ENCODE results near the gene TRDMT1.

The TRDMT1 gene

DNA sequence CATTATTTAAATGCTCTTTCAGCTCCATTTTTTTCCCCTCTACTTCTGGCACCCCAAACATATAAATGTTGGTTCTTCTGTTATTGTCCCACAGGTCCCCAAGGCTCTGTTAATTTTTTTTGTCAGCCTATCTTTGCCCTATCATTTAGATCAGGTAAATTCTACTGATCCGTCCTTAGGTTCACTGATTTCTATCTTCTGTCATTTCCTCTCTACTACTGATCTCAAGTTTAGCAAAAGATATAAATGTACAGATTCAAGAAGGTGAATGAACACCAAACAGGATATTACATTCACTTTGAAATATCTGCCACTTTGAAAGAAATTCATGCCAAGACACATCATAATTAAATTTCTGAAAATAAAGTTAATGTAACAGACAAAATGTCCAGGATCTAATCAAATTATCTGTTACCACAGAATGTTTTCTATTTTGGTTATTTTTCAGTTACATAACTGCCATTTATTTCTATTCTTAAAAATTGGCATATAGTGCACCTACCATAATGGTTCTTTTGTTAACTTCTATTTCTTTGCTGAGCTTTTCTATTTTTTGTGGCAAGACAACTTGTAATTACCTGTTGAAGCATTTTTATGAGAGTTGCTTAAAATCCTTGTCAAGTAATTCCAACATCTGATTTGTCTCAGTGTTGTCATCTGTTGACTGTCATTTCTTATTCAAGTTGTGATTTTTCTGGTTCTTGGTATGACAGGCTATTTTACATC is 59.8 kb downstream of the TRDMT1 start:
- DNase-seq (ENCODE audit: low spot score) = no peak
- in situ Hi-C loops (cut with MboI; ENCODE audit: low sequenced_read_pairs, unreplicated experiment) = no loop called here
- TF ChIP-seq, protein P1, sequence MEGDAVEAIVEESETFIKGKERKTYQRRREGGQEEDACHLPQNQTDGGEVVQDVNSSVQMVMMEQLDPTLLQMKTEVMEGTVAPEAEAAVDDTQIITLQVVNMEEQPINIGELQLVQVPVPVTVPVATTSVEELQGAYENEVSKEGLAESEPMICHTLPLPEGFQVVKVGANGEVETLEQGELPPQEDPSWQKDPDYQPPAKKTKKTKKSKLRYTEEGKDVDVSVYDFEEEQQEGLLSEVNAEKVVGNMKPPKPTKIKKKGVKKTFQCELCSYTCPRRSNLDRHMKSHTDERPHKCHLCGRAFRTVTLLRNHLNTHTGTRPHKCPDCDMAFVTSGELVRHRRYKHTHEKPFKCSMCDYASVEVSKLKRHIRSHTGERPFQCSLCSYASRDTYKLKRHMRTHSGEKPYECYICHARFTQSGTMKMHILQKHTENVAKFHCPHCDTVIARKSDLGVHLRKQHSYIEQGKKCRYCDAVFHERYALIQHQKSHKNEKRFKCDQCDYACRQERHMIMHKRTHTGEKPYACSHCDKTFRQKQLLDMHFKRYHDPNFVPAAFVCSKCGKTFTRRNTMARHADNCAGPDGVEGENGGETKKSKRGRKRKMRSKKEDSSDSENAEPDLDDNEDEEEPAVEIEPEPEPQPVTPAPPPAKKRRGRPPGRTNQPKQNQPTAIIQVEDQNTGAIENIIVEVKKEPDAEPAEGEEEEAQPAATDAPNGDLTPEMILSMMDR (IDR thresholded peaks at IDR 0.05; ENCODE audit: borderline replicate concordance, control extremely low read depth, extremely low read depth, insufficient read depth, missing control alignments) = no peak

DNA sequence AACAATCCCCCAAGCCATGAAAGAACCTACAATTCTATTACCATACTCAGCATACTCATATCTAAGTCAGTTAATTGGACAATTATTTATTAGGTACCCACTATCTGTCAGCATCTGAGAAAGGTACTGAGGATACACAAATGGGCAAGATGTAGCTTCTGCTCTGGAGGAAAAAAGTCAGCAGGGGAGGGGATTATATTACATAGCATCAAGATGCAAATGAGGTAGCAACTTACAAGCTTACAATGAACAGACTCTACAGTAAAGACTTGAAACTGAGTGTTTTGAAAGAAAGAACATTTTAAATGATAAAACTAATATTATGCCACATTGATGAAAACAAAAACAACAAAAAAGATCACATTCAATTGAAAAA is 61.1 kb downstream of the TRDMT1 start:
- TF ChIP-seq, protein P1 (IDR thresholded peaks at IDR 0.05; ENCODE audit: borderline replicate concordance, control extremely low read depth, extremely low read depth, insufficient read depth, missing control alignments) = no peak
- in situ Hi-C loops (cut with MboI; ENCODE audit: low sequenced_read_pairs, unreplicated experiment) = no loop called here
- no peak for DNase-seq (ENCODE audit: low spot score)

DNA sequence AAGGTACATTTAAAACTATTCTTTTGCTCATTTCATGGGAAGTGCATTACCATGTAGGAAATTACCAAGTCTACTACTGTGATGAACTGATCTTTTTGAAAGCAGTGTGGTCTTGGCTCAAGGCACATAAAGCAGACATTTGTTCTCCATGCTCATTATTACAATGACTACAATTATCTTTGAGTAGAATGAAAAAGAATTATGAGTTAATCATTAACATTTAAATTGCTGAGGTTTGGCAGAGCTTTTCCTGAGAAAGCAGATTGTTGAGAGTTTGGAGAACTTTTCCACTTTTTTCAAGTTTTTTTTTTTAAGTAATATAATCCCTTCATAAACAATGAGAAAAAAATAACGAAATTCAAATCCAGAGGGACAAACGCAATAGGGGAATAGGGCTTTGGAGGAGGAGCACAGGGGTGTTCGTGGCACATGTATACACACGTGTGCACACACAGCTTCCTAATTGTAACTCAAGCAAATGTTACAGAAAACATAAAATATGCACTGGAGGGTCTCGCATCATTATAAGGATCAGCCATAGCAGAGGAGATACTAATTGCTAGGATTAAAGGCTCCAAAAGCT is 62.9 kb downstream of the TRDMT1 start:
- in situ Hi-C loops (cut with MboI; ENCODE audit: low sequenced_read_pairs, unreplicated experiment) = no loop called here

DNA sequence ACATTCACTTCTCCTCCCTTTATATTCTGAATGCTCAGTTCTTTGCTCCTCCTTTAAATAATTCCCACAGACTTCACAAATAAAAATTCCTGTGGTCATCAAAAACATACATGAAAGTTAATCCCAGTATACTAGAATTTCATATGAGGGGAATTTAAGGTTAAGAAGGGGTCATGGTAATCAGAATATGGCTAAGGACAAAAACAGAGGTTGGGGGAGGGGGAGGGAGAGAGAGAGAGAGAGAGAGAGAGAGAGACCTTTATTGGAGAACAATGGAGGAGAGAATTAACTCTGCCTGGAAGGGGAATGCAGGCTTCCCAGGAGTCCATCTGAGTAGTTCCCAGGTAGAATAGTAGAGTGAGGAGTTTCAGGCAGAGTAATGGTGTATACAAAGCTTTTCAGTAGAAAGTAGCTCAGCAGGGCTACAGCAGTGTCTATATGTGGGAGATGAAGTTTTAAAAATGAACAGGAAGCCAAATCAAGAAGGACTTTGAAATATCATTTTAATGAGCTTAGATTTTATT is 66.7 kb downstream of the TRDMT1 start:
- TF ChIP-seq, protein P1 (IDR thresholded peaks at IDR 0.05; ENCODE audit: borderline replicate concordance, control extremely low read depth, extremely low read depth, insufficient read depth, missing control alignments) = no peak

More for the DNA sequence above, 62.9 kb downstream of the TRDMT1 start:
- TF ChIP-seq, protein P1 (IDR thresholded peaks at IDR 0.05; ENCODE audit: borderline replicate concordance, control extremely low read depth, extremely low read depth, insufficient read depth, missing control alignments) = no peak
- DNase-seq (ENCODE audit: low spot score) = no peak

DNA sequence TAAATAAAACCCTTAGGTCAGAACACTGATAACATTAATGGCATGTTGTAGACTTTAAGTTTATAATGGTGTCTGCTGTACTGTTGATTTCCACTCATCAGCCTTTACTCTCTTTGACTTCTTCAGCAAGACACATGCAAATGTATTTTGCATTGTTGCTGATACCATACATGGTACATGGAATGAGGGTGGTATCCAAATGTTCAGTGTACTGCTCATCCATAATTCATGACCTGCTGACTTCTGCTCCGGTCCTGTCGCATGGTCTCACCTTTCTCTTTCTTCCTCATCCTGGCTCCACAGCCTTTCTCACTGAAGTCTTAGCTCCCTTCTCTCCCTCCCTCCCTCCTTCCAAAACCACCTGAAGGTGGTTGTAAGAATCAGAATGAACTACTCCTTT is 67.2 kb downstream of the TRDMT1 start:
- no peak for DNase-seq (ENCODE audit: low spot score)
- in situ Hi-C loops (cut with MboI; ENCODE audit: low sequenced_read_pairs, unreplicated experiment) = no loop called here
- TF ChIP-seq, protein P1 (IDR thresholded peaks at IDR 0.05; ENCODE audit: borderline replicate concordance, control extremely low read depth, extremely low read depth, insufficient read depth, missing control alignments) = no peak

More for the DNA sequence above, 66.7 kb downstream of the TRDMT1 start:
- in situ Hi-C loops (cut with MboI; ENCODE audit: low sequenced_read_pairs, unreplicated experiment) = no loop called here
- DNase-seq (ENCODE audit: low spot score) = no peak

DNA sequence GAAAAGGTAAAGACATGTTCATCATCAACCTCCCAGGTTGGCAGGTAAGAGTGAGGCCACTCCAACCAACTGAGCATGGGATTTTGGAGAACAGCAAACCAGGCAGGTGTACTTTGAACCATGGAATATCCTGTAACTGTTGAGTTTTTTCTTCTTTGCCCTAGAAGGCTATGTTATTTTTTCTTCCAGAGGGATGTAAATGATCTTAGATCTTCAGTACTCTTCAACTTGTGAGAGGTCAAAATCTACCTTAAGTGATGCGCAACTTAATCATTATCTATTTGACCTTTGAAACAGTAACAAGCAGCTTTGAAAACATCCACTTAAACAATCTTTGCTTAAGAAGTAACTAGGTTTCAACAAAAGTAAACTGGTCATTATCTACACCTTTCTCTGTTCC is 71.7 kb downstream of the TRDMT1 start, which contains the start of gene CUBN:
CUBN (minus strand) TSS at position 71 of the 400 bp plus-strand sequence; CDS start at position 25, 46 bp downstream.
- in situ Hi-C loops (cut with MboI; ENCODE audit: low sequenced_read_pairs, unreplicated experiment) = no loop called here
- DNase-seq (ENCODE audit: low spot score) = no peak

More for the DNA sequence above, 71.7 kb downstream of the TRDMT1 start, which contains the start of gene CUBN:
- TF ChIP-seq, protein P1 (IDR thresholded peaks at IDR 0.05; ENCODE audit: borderline replicate concordance, control extremely low read depth, extremely low read depth, insufficient read depth, missing control alignments) = no peak
